K562 (cell line): ENCODE measurements around the gene ARHGAP18. TPM values are rescaled to one million over a fixed set of nuclear protein-coding genes. Genes with fewer than 3 reads are reported as not detected.

Experiments used
- ATAC-seq: fragments of 200-7000 bp; cut with Tn5 transposase; 3 replicates; pipeline ENCODE4 v1.9.1; 2020; ENCODE audit warnings: moderate library complexity
- BruUV-seq: library from RNA; stranded (reverse); fragments of 400-500 nt; replicated peaks from 2 replicates; lab custom pipeline; 2021; lab: Mats Ljungman, UMichigan
- CTCF ChIA-PET: fragments of 300-600 bp; formaldehyde crosslinking; extraction: SDS; loops from one replicate; lab custom pipeline; 2021; ENCODE audit warnings: low intra/inter-chr PET ratio; lab: Yijun Ruan, JAX
- POLR2A ChIA-PET: fragments of 300-600, 350-650 bp; sonication (Branson Sonifier 250); formaldehyde crosslinking; extraction: SDS; loops from one replicate; lab custom pipeline; 2021; ENCODE audit warnings: antibody characterized with exemption, inconsistent platforms; lab: Yijun Ruan, JAX
- DNase-seq, 4 experiments: peaks; one replicate each; pipeline versions ENCODE4 v3.0.0 to v3.0.0-alpha.2; 2011 to 2018; ENCODE audit warnings: low spot score in 3 of 4, mixed read lengths in 3 of 4; ENCODE audit errors: extremely low read depth in 1 of 4
- FAIRE-seq: peaks from 2 replicates; lab custom pipeline; 2011; peaks lifted over from hg19 to GRCh38; lab: Jason Lieb, UNC
- H2AFZ ChIP-seq: 2 replicates; pipeline ENCODE4 v1.6.0; 2011; ENCODE audit warnings: low read depth, low read length, control low read depth, inconsistent platforms
- H3K27ac ChIP-seq: fragments of 200-600 bp; 3 replicates; pipeline ENCODE4 v1.8.0; 2011; ENCODE audit warnings: low read depth, mild to moderate bottlenecking, control low read depth, inconsistent platforms, low read length, moderate library complexity, mixed read lengths; ENCODE audit errors: extremely low read depth
- H3K27me3 ChIP-seq, 2 experiments: fragments of 300-600 bp in 1 of 2; 2 replicates in 1 of 2; 3 replicates in 1 of 2; pipeline versions ENCODE4 v1.6.0 to v1.8.0; 2011; ENCODE audit warnings: inconsistent platforms in 2 of 2, low read length in 2 of 2, mild to moderate bottlenecking in 1 of 2, mixed read lengths in 1 of 2, moderate library complexity in 1 of 2; ENCODE audit not compliant: control insufficient read depth in 2 of 2, insufficient read depth in 2 of 2
- H3K36me3 ChIP-seq: fragments of 300-600 bp; 3 replicates; pipeline ENCODE4 v1.8.0; 2011; ENCODE audit warnings: mild to moderate bottlenecking, low read length, inconsistent platforms; ENCODE audit not compliant: control insufficient read depth, insufficient read depth
- H3K4me1 ChIP-seq, 2 experiments: fragments of 200-600 bp in 1 of 2; replicated peaks in 1 of 2; 2 replicates in 1 of 2; 3 replicates in 1 of 2; pipeline versions ENCODE4 v1.5.1 to v1.8.0; 2011; ENCODE audit warnings: inconsistent platforms in 2 of 2, low read length in 2 of 2, mild to moderate bottlenecking in 1 of 2, mixed read lengths in 1 of 2, moderate library complexity in 1 of 2; ENCODE audit not compliant: control insufficient read depth in 2 of 2, insufficient read depth in 2 of 2
- H3K4me2 ChIP-seq: 2 replicates; pipeline ENCODE4 v1.6.1; 2011; ENCODE audit warnings: low read length, control low read depth, inconsistent platforms, mixed read lengths; ENCODE audit not compliant: insufficient read depth
- H3K4me3 ChIP-seq: fragments of 200-600 bp; sonication (generic), shearing (Covaris generic); 2 replicates; pipeline ENCODE4 v1.5.1; 2016; ENCODE audit warnings: control low read depth, inconsistent platforms
- H3K79me2 ChIP-seq: fragments of 200-600 bp; 3 replicates; pipeline ENCODE4 v1.8.0; 2011; ENCODE audit warnings: low read length, inconsistent platforms; ENCODE audit not compliant: control insufficient read depth, insufficient read depth
- H3K9ac ChIP-seq, 2 experiments: 2 replicates each; pipeline versions ENCODE4 v1.6.0 to v1.6.1; 2011; ENCODE audit warnings: low read depth in 2 of 2, low read length in 2 of 2, control low read depth in 1 of 2, inconsistent platforms in 1 of 2, mild to moderate bottlenecking in 1 of 2, mixed read lengths in 1 of 2; ENCODE audit not compliant: insufficient read depth in 1 of 2
- H3K9me1 ChIP-seq: one replicate; pipeline ENCODE4 v1.6.0; 2011; ENCODE audit warnings: inconsistent platforms, mild to moderate bottlenecking, low read length, moderate library complexity; ENCODE audit not compliant: control insufficient read depth, insufficient read depth
- H3K9me3 ChIP-seq: replicated peaks from 2 replicates; pipeline ENCODE4 v1.5.1; 2011; ENCODE audit warnings: low read depth, low read length, inconsistent platforms; ENCODE audit not compliant: control insufficient read depth, insufficient read depth
- H4K20me1 ChIP-seq: replicated peaks from 2 replicates; pipeline ENCODE4 v1.6.1; 2011; ENCODE audit warnings: low read length, inconsistent platforms, mixed read lengths; ENCODE audit not compliant: control insufficient read depth, insufficient read depth
- FOSL1 ChIP-seq: fragments of 200-800 bp; sonication (Bioruptor generic); conservative IDR thresholded peaks from 2 replicates; pipeline ENCODE4 v1.6.1; 2016; ENCODE audit warnings: missing genetic modification characterization, missing compliant biosample characterization
- HDAC1 ChIP-seq, 2 experiments: fragments of 450-650 bp; IDR thresholded peaks; 2 replicates each; pipeline ENCODE4 v1.6.1; 2016 to 2017; ENCODE audit warnings: inconsistent platforms in 1 of 2, mild to moderate bottlenecking in 1 of 2, moderate library complexity in 1 of 2
- NR2C2 ChIP-seq, 2 experiments: fragments of 200-800 bp in 1 of 2; sonication (Bioruptor generic) in 1 of 2; sonication (generic) in 1 of 2; formaldehyde crosslinking in 1 of 2; IDR thresholded peaks; 2 replicates each; pipeline versions ENCODE4 v1.6.1 to v1.8.0; 2016 to 2022; ENCODE audit warnings: mild to moderate bottlenecking in 1 of 2, missing compliant biosample characterization in 1 of 2, missing genetic modification characterization in 1 of 2, missing genetic modification reagents in 1 of 2
- SREBF1 ChIP-seq: fragments of 150-350 bp; IDR thresholded peaks from 2 replicates; pipeline ENCODE4 v1.6.1; 2014; ENCODE audit warnings: antibody characterized with exemption, low read depth, low read length, borderline replicate concordance
- TGIF2 ChIP-seq: sonication (generic); formaldehyde crosslinking; IDR thresholded peaks from 2 replicates; pipeline ENCODE4 v1.8.1; 2022; ENCODE audit warnings: mild to moderate bottlenecking, missing genetic modification reagents, moderate library complexity
- ZNF24 ChIP-seq: fragments of 450-650 bp; IDR thresholded peaks from 2 replicates; pipeline ENCODE4 v1.6.1; 2016
- ZNF785 ChIP-seq: fragments of 250-450 bp; sonication (Bioruptor Pico); IDR thresholded peaks from 2 replicates; pipeline ENCODE4 v1.4.0; 2020; ENCODE audit warnings: mild to moderate bottlenecking
- WGBS: fragments of 100-300 bp; shearing (Covaris generic); methylation state at CpG from one replicate; pipeline ENCODE4 v1.1.6; 2016; ENCODE audit warnings: low coverage, mixed read lengths; ENCODE audit not compliant: insufficient coverage; ENCODE audit errors: missing lambda C conversion rate; 5-methylcytosine and 5-hydroxymethylcytosine counted together
- in situ Hi-C: fragments of 300-500 bp; cut with MboI; formaldehyde crosslinking; loops from 4 replicates; pipeline ENCODE4 v1.15.0; 2018; ENCODE audit warnings: inconsistent platforms, mixed read lengths
- intact Hi-C: fragments of 100-400 bp; cut with micrococcal nuclease; formaldehyde crosslinking; loops from 2 replicates; pipeline ENCODE4 v1.14.2; 2022
- polyA plus RNA-seq, 8 experiments: library from polyadenylated mRNA; depleted of rRNA in 4 of 8; stranded (reverse) in 5 of 8; unstranded in 3 of 8; fragments of >200 nt; fragmentation: Nextera tagmentation in 2 of 8; fragmentation: Illumina TruSeq in 1 of 8; extraction: Ambion mirVana in 2 of 8; extraction: Trizol in 1 of 8; gene quantifications; 2 replicates each; pipeline versions ENCODE4 v1.2.1 to v1.2.3, GENCODE V29; 2011 to 2014; ENCODE audit warnings: inconsistent platforms in 1 of 8, missing spikeins in 1 of 8
- total RNA-seq, 7 experiments: library from RNA; depleted of rRNA in 6 of 7; stranded (reverse); fragments of >200 nt in 6 of 7; fragmentation: Illumina TruSeq in 2 of 7; extraction: Trizol in 2 of 7; gene quantifications; 2 replicates each; pipeline versions ENCODE4 v1.2.1 to v1.2.3, GENCODE V29; 2011 to 2021; ENCODE audit warnings: low replicate concordance in 1 of 7

ARHGAP18 gene
- total and polyA plus RNA-seq, 9 of the 15 experiments (the other 6 are each of a cell fraction or from before 2014, with no cell fraction given): 13.3 to 29.7 (median 21.1) TPM

GRCh38 chr6:129607581-129608186, 102.3 kb downstream of the ARHGAP18 start:
- no peak overlapping the region for H3K27ac ChIP-seq
- H2AFZ ChIP-seq: no peak overlapping the region
- no peaks in the 10 kb centered on the region for H3K9me1 ChIP-seq
- in situ Hi-C loops (no loop called here), intact Hi-C loops (no loop called here)
- CTCF ChIA-PET: no interaction called here
- WGBS: 68% methylated on average over 6 of the region's 6 CpGs
- H3K79me2 ChIP-seq: no peaks in the 10 kb centered on the region
- no peaks in the 10 kb centered on the region for H3K9me3 ChIP-seq
- ATAC-seq: no peak
- no peak for FAIRE-seq
- H3K36me3 ChIP-seq: peaks cover 39% of the 10 kb centered on the region; the same call in 2 of the 3 replicates
- no peaks in the 10 kb centered on the region for H4K20me1 ChIP-seq
- POLR2A ChIA-PET: no interaction called here
- no peak overlapping the region for H3K4me3 ChIP-seq
- no peak overlapping the region for H3K4me2 ChIP-seq
- DNase-seq: no peak
- H3K9ac ChIP-seq: no peak overlapping the region
- BruUV-seq: no TSS peak
- no peaks in the 10 kb centered on the region for H3K4me1 ChIP-seq
- no peaks in the 10 kb centered on the region for H3K27me3 ChIP-seq
- TF ChIP-seq FOSL1 (tag) (no peak), SREBF1 (no peak), TGIF2 (CRISPR knock-in tag) (no peak), NR2C2 (CRISPR knock-in tag; IDR thresholded peaks at IDR 0.05) (no peak), NR2C2 (tag; IDR thresholded peaks at IDR 0.05) (no peak), HDAC1 (IDR thresholded peaks at IDR 0.05) (no peak), ZNF785 (CRISPR knock-in tag) (no peak), ZNF24 (no peak)
